ENCODE data around the gene C14orf180. TPM values are rescaled to one million over a fixed set of nuclear protein-coding genes. Genes with fewer than 3 reads are reported as not detected.
A peak's percentile ranks its signal among the peaks of the same experiment; 100 is the strongest.
"Not testable (repeated sequence)": the region's sequence is repeated elsewhere in the genome, so short reads cannot be mapped to it uniquely, and the experiment has no call there.

The C14orf180 gene
- total RNA-seq, 1 donor from 2014 or later = not detected

DNA sequence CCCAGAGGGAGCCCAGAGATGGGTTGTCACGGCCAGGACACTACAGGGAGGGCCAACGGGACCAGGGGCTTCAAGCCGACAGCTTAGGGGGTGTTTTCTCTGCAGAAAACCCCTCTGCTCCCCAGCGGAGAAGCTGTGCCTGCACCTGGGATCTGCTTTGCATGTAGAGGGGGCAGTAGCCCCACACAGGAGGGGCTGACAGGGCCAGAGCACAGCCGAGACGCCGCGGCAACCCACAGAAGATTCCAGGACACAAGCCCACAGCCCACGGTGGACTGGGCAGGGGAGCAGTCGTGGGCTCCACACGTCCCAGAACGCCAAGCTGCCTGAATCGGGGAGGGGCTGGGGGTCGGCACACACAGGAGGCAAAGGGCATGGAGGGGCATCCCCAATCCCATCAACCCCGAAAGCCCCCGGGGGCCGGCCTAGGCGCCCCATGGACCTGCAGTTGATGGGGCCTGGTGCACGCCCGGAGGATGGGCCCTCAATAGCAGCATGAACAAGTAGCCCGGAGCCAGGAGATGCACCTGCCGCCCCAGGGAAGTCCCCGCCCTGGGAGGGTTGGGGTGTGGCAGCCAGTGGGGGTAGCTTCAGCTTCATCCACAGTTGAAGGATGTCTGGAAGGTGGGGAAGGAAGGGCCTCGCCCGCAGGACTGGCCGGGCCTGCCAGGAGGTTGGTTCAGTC lies 55.5 kb downstream of the C14orf180 start:
- no peaks in the 10 kb centered on the region for H3K9me3 Mint-ChIP-seq
- DNase-seq (ENCODE audit: extremely low spot score, unreplicated experiment) = no peak
- H3K36me3 Mint-ChIP-seq = no peaks in the 10 kb centered on the region
- peaks cover 14% of the 10 kb centered on the region for H3K4me1 Mint-ChIP-seq (ENCODE audit: unreplicated experiment)
- H3K27ac Mint-ChIP-seq = no peak overlapping the region
- H3K27me3 Mint-ChIP-seq = peaks cover 17% of the 10 kb centered on the region
- no peak overlapping the region for H3K4me3 Mint-ChIP-seq
- TF ChIP-seq, protein P1, sequence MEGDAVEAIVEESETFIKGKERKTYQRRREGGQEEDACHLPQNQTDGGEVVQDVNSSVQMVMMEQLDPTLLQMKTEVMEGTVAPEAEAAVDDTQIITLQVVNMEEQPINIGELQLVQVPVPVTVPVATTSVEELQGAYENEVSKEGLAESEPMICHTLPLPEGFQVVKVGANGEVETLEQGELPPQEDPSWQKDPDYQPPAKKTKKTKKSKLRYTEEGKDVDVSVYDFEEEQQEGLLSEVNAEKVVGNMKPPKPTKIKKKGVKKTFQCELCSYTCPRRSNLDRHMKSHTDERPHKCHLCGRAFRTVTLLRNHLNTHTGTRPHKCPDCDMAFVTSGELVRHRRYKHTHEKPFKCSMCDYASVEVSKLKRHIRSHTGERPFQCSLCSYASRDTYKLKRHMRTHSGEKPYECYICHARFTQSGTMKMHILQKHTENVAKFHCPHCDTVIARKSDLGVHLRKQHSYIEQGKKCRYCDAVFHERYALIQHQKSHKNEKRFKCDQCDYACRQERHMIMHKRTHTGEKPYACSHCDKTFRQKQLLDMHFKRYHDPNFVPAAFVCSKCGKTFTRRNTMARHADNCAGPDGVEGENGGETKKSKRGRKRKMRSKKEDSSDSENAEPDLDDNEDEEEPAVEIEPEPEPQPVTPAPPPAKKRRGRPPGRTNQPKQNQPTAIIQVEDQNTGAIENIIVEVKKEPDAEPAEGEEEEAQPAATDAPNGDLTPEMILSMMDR (conservative IDR thresholded peaks at IDR 0.05) = no peak

DNA sequence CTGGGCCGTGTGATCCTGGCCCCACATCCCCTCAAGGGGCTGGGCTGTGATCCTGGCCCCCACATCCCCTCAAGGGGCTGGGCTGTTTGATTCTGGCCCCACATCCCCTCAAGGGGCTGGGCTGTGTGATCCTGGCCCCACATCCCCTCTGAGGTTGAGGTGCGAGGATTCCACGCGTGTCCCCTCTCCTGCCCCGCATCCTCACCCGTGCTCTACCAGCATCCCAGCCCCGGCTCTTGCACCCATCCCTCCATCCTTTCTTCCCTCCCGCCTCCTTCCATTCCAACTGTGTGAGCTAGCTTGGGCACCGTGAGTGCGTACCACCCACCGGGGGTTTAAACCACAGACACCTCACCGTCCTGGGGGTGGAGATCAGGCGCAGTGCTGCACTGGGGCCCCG lies 56.2 kb downstream of the C14orf180 start:
- H3K27ac Mint-ChIP-seq = no peak overlapping the region

DNA sequence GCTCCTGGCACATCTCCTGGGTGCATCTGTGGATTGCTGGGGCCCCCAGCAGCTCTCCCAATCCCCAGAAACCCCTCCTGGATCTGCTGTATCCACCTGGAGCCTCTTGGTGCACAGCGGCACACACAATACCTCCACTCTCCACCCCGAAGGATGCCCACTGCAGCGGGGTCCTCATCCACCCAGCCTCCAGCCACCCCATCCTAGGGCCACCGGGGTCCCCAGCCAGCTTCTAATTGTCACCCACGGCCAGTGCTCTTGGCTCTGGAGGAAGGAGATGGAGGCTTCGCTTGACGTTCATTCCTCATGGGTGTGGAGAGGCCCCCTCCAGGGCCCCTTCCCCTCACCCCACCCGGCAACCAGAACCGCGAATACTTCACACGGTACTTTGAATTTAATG lies 56.6 kb downstream of the C14orf180 start:
- peaks cover 14% of the 10 kb centered on the region for H3K4me1 Mint-ChIP-seq (ENCODE audit: unreplicated experiment)
- no peaks in the 10 kb centered on the region for H3K36me3 Mint-ChIP-seq
- H3K4me3 Mint-ChIP-seq = no peak overlapping the region
- H3K9me3 Mint-ChIP-seq = no peaks in the 10 kb centered on the region
- TF ChIP-seq, protein P1 (conservative IDR thresholded peaks at IDR 0.05) = no peak
- no peak overlapping the region for H3K27ac Mint-ChIP-seq
- DNase-seq (ENCODE audit: extremely low spot score, unreplicated experiment) = no peak
- peaks cover 17% of the 10 kb centered on the region for H3K27me3 Mint-ChIP-seq

More for the DNA sequence above, 56.2 kb downstream of the C14orf180 start:
- Mint-ChIP-seq H3K4me1 (ENCODE audit: unreplicated experiment) (peaks cover 14% of the 10 kb centered on the region), H3K9me3 (no peaks in the 10 kb centered on the region), H3K27me3 (peaks cover 17% of the 10 kb centered on the region), H3K36me3 (no peaks in the 10 kb centered on the region), H3K4me3 (no peak overlapping the region)
- no peak for DNase-seq (ENCODE audit: extremely low spot score, unreplicated experiment)
- TF ChIP-seq, protein P1 (conservative IDR thresholded peaks at IDR 0.05) = no peak

DNA sequence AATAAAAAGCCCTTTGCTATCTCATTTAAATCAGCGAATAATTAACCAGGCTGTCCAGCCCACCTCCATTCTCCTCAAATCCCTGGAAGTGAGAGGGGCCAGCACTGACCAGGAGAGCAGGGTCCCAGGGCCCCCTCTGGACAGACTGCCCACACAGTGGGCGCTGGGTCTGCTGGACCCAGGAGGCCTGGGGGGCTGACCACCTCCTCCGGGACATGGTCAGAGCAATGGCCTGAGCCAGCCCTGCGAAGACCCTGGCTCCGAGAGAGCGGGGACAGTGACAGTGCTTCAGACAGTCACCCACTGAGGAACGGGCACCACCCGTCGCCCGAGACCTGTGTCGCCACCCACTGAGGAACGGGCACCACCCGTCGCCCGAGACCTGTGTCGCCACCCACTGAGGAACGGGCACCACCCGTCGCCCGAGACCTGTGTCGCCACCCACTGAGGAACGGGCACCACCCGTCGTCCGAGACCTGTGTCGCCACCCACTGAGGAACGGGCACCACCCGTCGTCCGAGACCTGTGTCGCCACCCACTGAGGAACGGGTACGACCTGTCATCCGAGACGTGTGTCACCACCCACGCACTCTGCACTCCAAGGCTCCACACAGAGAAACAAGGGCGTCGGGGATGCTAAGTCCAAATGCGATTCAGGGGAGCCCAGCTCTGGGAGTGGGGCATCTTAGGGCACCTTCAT lies 57.4 kb downstream of the C14orf180 start:
- H3K4me3 Mint-ChIP-seq; H3K36me3 Mint-ChIP-seq; DNase-seq (ENCODE audit: extremely low spot score, unreplicated experiment); H3K9me3 Mint-ChIP-seq; H3K27ac Mint-ChIP-seq: not testable (repeated sequence)
- H3K4me1 Mint-ChIP-seq (ENCODE audit: unreplicated experiment) = peaks cover 14% of the 10 kb centered on the region
- H3K27me3 Mint-ChIP-seq = peaks cover 17% of the 10 kb centered on the region

DNA sequence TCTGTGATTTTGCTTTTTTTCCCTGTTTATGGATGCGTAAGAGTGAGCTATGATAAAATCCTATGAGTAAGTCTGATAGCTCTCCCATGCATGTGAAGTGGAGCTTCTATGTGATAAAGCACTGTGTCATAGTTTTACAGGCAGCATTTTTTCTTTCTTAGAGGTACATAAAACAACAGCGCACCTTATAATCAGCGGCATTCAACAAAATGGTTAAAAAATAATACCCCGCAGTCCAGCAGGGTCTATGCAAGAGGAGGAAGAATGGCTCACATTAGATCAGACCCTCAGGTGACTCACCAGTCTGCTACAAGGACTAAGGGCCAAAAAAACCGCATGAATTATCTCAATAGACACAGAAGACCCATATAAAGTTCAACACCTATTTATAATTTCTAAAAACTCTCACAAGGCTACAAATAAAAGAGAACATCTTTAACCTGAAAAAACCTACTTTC lies 58.0 kb downstream of the C14orf180 start:
- H3K36me3 Mint-ChIP-seq = no peaks in the 10 kb centered on the region
- TF ChIP-seq, protein P1 (conservative IDR thresholded peaks at IDR 0.05) = no peak

DNA sequence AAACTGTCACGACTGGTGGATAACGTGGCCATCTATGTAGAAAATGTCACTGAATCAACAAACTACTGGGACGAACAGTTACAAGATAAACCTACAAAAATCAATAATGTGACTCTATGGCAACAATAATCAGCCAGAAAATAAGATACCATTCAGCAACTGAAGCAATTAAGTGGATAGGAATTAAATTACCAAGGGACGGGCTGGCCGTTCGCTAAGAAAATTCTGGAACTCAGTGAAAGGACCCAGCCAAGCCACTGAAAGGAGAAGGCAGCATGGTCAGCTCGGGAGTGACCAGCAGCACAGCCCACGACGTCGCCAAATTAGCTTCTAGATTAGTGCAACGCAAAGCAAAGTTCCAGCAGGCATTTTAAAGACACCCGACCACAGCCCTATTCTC lies 58.6 kb downstream of the C14orf180 start:
- no peaks in the 10 kb centered on the region for H3K9me3 Mint-ChIP-seq
- peaks cover 14% of the 10 kb centered on the region for H3K4me1 Mint-ChIP-seq (ENCODE audit: unreplicated experiment)
- peaks cover 17% of the 10 kb centered on the region for H3K27me3 Mint-ChIP-seq
- TF ChIP-seq, protein P1 (conservative IDR thresholded peaks at IDR 0.05) = no peak
- H3K4me3 Mint-ChIP-seq = no peak overlapping the region
- no peak for DNase-seq (ENCODE audit: extremely low spot score, unreplicated experiment)
- H3K27ac Mint-ChIP-seq = peak overlapping the region; percentile 29
- H3K36me3 Mint-ChIP-seq = no peaks in the 10 kb centered on the region

More for the DNA sequence above, 58.0 kb downstream of the C14orf180 start:
- DNase-seq (ENCODE audit: extremely low spot score, unreplicated experiment) = no peak
- Mint-ChIP-seq H3K4me3 (no peak overlapping the region), H3K27ac (no peak overlapping the region), H3K9me3 (no peaks in the 10 kb centered on the region), H3K4me1 (ENCODE audit: unreplicated experiment) (peaks cover 14% of the 10 kb centered on the region), H3K27me3 (peaks cover 17% of the 10 kb centered on the region)
